ENCODE data around the gene CYTH3. TPM values are rescaled to one million over a fixed set of nuclear protein-coding genes. Genes with fewer than 3 reads are reported as not detected.

CYTH3 gene
- total RNA-seq, 2 donors from 2014 or later = 12.3 to 37.7 TPM

DNA sequence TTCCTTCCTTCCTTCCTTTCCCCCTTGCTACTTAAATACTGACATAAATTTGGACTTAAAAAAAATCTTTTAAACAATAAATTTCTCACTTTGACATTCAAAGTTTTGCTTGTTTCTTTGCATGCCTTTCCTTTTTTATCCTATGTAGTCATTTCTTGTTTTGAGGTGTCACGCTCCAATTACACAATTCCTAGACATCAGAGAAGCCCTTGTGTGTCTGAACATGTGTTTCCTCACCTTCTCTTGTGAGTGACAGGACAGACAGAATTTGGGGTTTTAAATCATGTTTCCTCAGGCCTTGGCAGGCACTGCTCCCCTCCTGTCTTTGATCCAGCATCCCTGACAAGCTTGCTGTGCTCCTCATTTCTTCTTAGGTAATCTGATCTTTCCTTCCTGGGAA, 91.3 kb downstream of the CYTH3 start:
- H3K9me3 ChIP-seq = no peaks in the 10 kb centered on the region
- no peaks in the 10 kb centered on the region for H3K27me3 ChIP-seq (replicated peaks; ENCODE audit: insufficient read depth)
- H3K36me3 ChIP-seq = no peaks in the 10 kb centered on the region
- H3K4me1 ChIP-seq (replicated peaks) = no peaks in the 10 kb centered on the region
- intact Hi-C loops (cut with DNase I) = no loop called here
- H3K4me3 ChIP-seq = no peak overlapping the region
- no peak for DNase-seq (ENCODE audit: low spot score)
- 84% methylated on average over 1 of the region's 1 CpG for WGBS
- TF ChIP-seq POLR2AphosphoS5 (IDR thresholded peaks at IDR 0.05) (no peak), POLR2A (IDR thresholded peaks at IDR 0.05) (no peak)
- TF ChIP-seq, protein P1, sequence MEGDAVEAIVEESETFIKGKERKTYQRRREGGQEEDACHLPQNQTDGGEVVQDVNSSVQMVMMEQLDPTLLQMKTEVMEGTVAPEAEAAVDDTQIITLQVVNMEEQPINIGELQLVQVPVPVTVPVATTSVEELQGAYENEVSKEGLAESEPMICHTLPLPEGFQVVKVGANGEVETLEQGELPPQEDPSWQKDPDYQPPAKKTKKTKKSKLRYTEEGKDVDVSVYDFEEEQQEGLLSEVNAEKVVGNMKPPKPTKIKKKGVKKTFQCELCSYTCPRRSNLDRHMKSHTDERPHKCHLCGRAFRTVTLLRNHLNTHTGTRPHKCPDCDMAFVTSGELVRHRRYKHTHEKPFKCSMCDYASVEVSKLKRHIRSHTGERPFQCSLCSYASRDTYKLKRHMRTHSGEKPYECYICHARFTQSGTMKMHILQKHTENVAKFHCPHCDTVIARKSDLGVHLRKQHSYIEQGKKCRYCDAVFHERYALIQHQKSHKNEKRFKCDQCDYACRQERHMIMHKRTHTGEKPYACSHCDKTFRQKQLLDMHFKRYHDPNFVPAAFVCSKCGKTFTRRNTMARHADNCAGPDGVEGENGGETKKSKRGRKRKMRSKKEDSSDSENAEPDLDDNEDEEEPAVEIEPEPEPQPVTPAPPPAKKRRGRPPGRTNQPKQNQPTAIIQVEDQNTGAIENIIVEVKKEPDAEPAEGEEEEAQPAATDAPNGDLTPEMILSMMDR (IDR thresholded peaks at IDR 0.05) = no peak
- no peak overlapping the region for H3K27ac ChIP-seq

DNA sequence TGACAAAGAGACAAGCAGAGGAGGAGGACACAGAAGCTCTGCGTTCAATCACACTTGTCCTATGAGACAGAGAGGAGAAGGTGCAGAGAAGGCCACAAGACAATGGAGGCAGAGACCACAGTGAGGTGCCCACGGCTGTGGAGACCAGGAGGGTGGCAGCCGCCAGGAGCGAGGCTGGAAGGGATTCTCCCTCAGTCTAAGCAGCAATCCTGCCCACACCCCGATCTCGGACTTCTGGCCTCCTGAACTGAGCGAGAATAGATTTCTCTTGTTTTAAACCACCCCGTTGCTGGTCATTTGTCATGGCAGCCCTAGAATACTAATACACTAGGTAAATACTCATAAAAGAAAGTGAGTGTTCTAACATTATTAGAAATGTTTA, 92.1 kb downstream of the CYTH3 start:
- DNase-seq (ENCODE audit: low spot score) = no peak
- H3K36me3 ChIP-seq = no peaks in the 10 kb centered on the region
- no peak for TF ChIP-seq POLR2A (IDR thresholded peaks at IDR 0.05)
- TF ChIP-seq POLR2AphosphoS5 (IDR thresholded peaks at IDR 0.05) = no peak
- TF ChIP-seq, protein P1 (IDR thresholded peaks at IDR 0.05) = no peak
- no peaks in the 10 kb centered on the region for H3K9me3 ChIP-seq
- H3K27me3 ChIP-seq (replicated peaks; ENCODE audit: insufficient read depth) = no peaks in the 10 kb centered on the region
- H3K4me1 ChIP-seq (replicated peaks) = no peaks in the 10 kb centered on the region
- WGBS = 92% methylated on average over 8 of the region's 8 CpGs
- no peak overlapping the region for H3K4me3 ChIP-seq
- intact Hi-C loops (cut with DNase I) = no loop called here
- no peak overlapping the region for H3K27ac ChIP-seq

DNA sequence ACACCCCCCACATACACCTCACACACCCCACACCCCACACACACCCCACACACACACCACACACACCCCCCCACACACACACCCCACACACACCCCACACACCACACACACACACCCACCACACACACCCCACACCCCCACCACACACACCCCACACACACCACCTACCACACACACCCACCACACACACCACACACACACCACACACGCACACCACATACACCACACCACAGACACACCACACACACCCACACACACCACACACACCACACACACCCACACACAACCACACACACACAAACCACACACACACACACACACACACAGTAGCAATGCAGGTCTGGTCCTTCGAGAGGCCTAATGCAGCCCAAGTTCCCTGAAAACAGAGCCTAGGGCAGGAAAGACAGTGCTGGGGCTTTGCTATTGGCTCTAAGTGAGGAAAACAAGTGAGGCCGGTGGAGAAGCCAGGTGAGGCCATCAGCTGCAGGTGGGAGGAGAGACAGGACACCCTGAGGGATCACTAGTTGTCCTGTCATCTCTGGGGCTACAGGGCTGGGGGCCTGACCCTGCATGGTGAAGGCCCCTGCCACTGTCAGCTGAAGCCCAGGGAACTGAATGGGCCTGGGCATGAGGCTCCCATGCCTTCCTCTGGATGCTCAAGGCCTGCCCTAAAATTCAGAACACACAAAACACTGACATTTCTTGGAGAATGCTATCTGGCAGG, 92.6 kb downstream of the CYTH3 start:
- TF ChIP-seq, protein P1 (IDR thresholded peaks at IDR 0.05) = no peak
- no peak for TF ChIP-seq POLR2A (IDR thresholded peaks at IDR 0.05)
- TF ChIP-seq POLR2AphosphoS5 (IDR thresholded peaks at IDR 0.05) = no peak
- Histone ChIP-seq H3K9me3 (no peaks in the 10 kb centered on the region), H3K4me1 (replicated peaks) (no peaks in the 10 kb centered on the region), H3K27ac (no peak overlapping the region), H3K4me3 (no peak overlapping the region), H3K27me3 (replicated peaks; ENCODE audit: insufficient read depth) (no peaks in the 10 kb centered on the region), H3K36me3 (no peaks in the 10 kb centered on the region)
- no peak for DNase-seq (ENCODE audit: low spot score)
- 94% methylated on average over 3 of the region's 3 CpGs for WGBS
- intact Hi-C loops (cut with DNase I) = no loop called here

DNA sequence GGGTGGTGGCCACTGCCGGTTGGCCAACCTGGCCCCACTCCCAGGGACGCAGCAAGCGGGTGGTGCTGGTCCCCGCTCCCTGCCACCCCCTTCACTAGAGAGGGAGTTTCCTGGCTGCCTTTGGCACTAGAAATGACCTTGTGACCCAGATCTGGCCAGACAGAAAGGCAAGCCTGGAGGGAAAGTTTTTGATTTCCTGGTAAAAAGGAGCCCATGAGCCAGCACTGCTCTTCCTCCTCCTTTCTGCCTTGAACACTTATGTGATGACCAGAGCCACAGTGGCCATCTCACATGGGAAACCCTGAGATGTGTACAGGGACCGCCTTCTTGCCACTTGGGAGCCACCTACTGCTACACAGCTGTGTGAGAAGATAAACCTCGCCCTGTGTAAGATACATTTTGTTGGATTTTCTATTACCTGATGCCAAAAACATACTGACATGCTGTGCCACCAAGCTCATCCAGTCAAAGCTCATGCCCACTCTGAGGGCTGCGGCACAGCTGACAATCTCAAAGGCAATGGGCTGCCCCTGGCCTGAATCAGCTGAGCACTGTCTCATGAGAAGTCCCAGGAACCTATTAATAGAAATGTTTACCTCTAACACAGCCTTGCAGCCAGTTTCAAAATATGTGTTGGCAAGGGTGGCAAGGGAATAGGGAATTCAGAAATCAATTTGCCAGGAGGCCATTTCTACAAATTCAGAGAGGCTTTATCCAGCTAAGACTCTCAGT, 94.0 kb downstream of the CYTH3 start:
- no peak for DNase-seq (ENCODE audit: low spot score)
- no peaks in the 10 kb centered on the region for H3K9me3 ChIP-seq
- 89% methylated on average over 7 of the region's 7 CpGs for WGBS
- H3K4me1 ChIP-seq (replicated peaks) = no peaks in the 10 kb centered on the region
- no peak for TF ChIP-seq POLR2A (IDR thresholded peaks at IDR 0.05)
- TF ChIP-seq, protein P1 (IDR thresholded peaks at IDR 0.05) = no peak
- no peak for TF ChIP-seq POLR2AphosphoS5 (IDR thresholded peaks at IDR 0.05)
- intact Hi-C loops (cut with DNase I) = no loop called here
- no peak overlapping the region for H3K27ac ChIP-seq
- H3K36me3 ChIP-seq = no peaks in the 10 kb centered on the region
- H3K4me3 ChIP-seq = no peak overlapping the region
- no peaks in the 10 kb centered on the region for H3K27me3 ChIP-seq (replicated peaks; ENCODE audit: insufficient read depth)

Measured in prostate gland (tissue), 2 donors.